ENCODE data around the gene KIAA0232.

GRCh38 chr4:6767386-6767747, 15.2 kb upstream of the KIAA0232 start:
- no peak for TF ChIP-seq CTCF (IDR thresholded peaks at IDR 0.05)
- TF ChIP-seq EP300 (IDR thresholded peaks at IDR 0.05): no peak
- TF ChIP-seq POLR2A (IDR thresholded peaks at IDR 0.05; ENCODE audit: low read depth): no peak

Measured in esophagus muscularis mucosa (tissue), 4 donors.